B cell (primary cell): ENCODE data around the gene CERK. TPM values are rescaled to one million over a fixed set of nuclear protein-coding genes. Genes with fewer than 3 reads are reported as not detected.

Experiments
- ATAC-seq: fragments of 200-7000 bp; cut with Tn5 transposase; one replicate; pipeline ENCODE4 v1.10.0; 2021; ENCODE audit warnings: low read depth, mild to moderate bottlenecking, moderate number of reproducible peaks, moderate library complexity
- CTCF ChIA-PET: fragments of 350-600 bp; sonication (Branson Sonifier 250); formaldehyde crosslinking; loops from one replicate; lab custom pipeline; 2021; ENCODE audit warnings: antibody characterized with exemption, inconsistent platforms; lab: Charles Lee
- POLR2A ChIA-PET: fragments of 350-600 bp; sonication (Branson Sonifier 250); formaldehyde crosslinking; loops from one replicate; lab custom pipeline; 2021; ENCODE audit warnings: antibody characterized with exemption; lab: Charles Lee
- DNase-seq: peaks from one replicate; pipeline ENCODE4 v3.0.0; 2013
- H2AFZ ChIP-seq: 2 replicates; pipeline ENCODE4 v1.6.1; 2012; ENCODE audit warnings: mild to moderate bottlenecking, low read depth, low read length; ENCODE audit not compliant: insufficient read depth, poor library complexity, severe bottlenecking
- H3K27ac ChIP-seq, 2 donors: 1 replicate in 1 of 2; 2 replicates in 1 of 2; pipeline ENCODE4 v1.5.1; 2012 to 2013; ENCODE audit warnings: low read length in 2 of 2, mild to moderate bottlenecking in 2 of 2, moderate library complexity in 1 of 2
- H3K27me3 ChIP-seq, 4 experiments: fragments of 200-600 bp in 1 of 4; sonication (generic) in 1 of 4; replicated peaks in 1 of 4; 1 replicate in 2 of 4; 2 replicates in 2 of 4; pipeline versions ENCODE4 v1.6.1 to v1.7.0; 2013 to 2016; ENCODE audit warnings: low read length in 3 of 4, mild to moderate bottlenecking in 2 of 4, mixed read lengths in 1 of 4, moderate library complexity in 1 of 4; ENCODE audit not compliant: insufficient read depth in 4 of 4, control insufficient read depth in 3 of 4; ENCODE audit errors: control extremely low read depth in 1 of 4
- H3K36me3 ChIP-seq, 2 experiments: replicated peaks in 1 of 2; 1 replicate in 1 of 2; 2 replicates in 1 of 2; pipeline versions ENCODE4 v1.6.1 to v1.7.1; 2013; ENCODE audit warnings: low read length in 1 of 2; ENCODE audit not compliant: insufficient read depth in 2 of 2, control insufficient read depth in 1 of 2; ENCODE audit errors: control extremely low read depth in 1 of 2, extremely low read depth in 1 of 2
- H3K4me1 ChIP-seq, 2 donors: fragments of 200-600 bp in 1 of 2; sonication (generic) in 1 of 2; 1 replicate in 1 of 2; 2 replicates in 1 of 2; pipeline versions ENCODE4 v1.5.1 to v1.6.1; 2013 to 2017; ENCODE audit warnings: low read length in 2 of 2; ENCODE audit not compliant: control insufficient read depth in 2 of 2, insufficient read depth in 2 of 2
- H3K4me2 ChIP-seq: replicated peaks from 2 replicates; pipeline ENCODE3; 2012; ENCODE audit warnings: mild to moderate bottlenecking, low read depth, low read length; ENCODE audit not compliant: poor library complexity, severe bottlenecking
- H3K4me3 ChIP-seq, 5 experiments: fragments of 200-600 bp in 1 of 5; sonication (generic) in 1 of 5; 1 replicate in 3 of 5; 2 replicates in 2 of 5; pipeline versions ENCODE4 v1.5.1 to v1.7.0; 2011 to 2016; ENCODE audit warnings: low read length in 4 of 5, mild to moderate bottlenecking in 4 of 5, low read depth in 2 of 5, control low read depth in 1 of 5, moderate library complexity in 1 of 5; ENCODE audit not compliant: insufficient read depth in 1 of 5; ENCODE audit errors: control extremely low read depth in 1 of 5, extremely low read depth in 1 of 5
- H3K79me2 ChIP-seq: fragments of 200-600 bp; sonication (generic); one replicate; pipeline ENCODE4 v1.6.0; 2016; ENCODE audit warnings: low read length; ENCODE audit not compliant: control insufficient read depth, insufficient read depth
- H3K9ac ChIP-seq: fragments of 200-600 bp; sonication (generic); 2 replicates; pipeline ENCODE4 v1.6.1; 2017; ENCODE audit warnings: mild to moderate bottlenecking, low read length, moderate library complexity
- H3K9me3 ChIP-seq, 3 donors: one replicate each; pipeline versions ENCODE4 v1.6.1 to v1.7.1; 2013; ENCODE audit warnings: low read length in 2 of 3; ENCODE audit not compliant: control insufficient read depth in 2 of 3, insufficient read depth in 1 of 3; ENCODE audit errors: control extremely low read depth in 1 of 3
- H4K20me1 ChIP-seq: 2 replicates; pipeline ENCODE4 v1.6.0; 2012; ENCODE audit warnings: mild to moderate bottlenecking, low read length; ENCODE audit not compliant: insufficient read depth, control insufficient read depth, poor library complexity, severe bottlenecking
- H3K27ac Mint-ChIP-seq: one replicate; pipeline ENCODE4 v1.8.0; 2021; ENCODE audit warnings: mixed read lengths
- H3K27me3 Mint-ChIP-seq: one replicate; pipeline ENCODE4 v1.8.0; 2021; ENCODE audit warnings: mixed read lengths
- H3K4me1 Mint-ChIP-seq: one replicate; pipeline ENCODE4 v1.8.0; 2021; ENCODE audit warnings: mixed read lengths
- H3K4me3 Mint-ChIP-seq: one replicate; pipeline ENCODE4 v1.8.0; 2021; ENCODE audit warnings: mixed read lengths
- H3K9me3 Mint-ChIP-seq: one replicate; pipeline ENCODE4 v1.8.0; 2022; ENCODE audit warnings: mixed read lengths; ENCODE audit not compliant: insufficient read depth
- CTCF ChIP-seq: fragments of 200-600 bp; IDR thresholded peaks from one replicate; pipeline ENCODE4 v1.8.0; 2022; ENCODE audit warnings: antibody characterized with exemption, mild to moderate bottlenecking
- EZH2 ChIP-seq: IDR thresholded peaks from 2 replicates; pipeline ENCODE4 v1.6.1; 2012; ENCODE audit warnings: borderline replicate concordance, low read depth, mild to moderate bottlenecking, moderate library complexity, low read length; ENCODE audit not compliant: insufficient read depth, poor library complexity, severe bottlenecking
- WGBS: methylation state at CpG from one replicate; pipeline ENCODE4 v1.1.5; 2013; ENCODE audit warnings: missing lambda C conversion rate; ENCODE audit not compliant: insufficient coverage; 5-methylcytosine and 5-hydroxymethylcytosine counted together
- intact Hi-C: fragments of 100-400 bp; cut with micrococcal nuclease; formaldehyde crosslinking; loops from one replicate; pipeline ENCODE4 v1.10.0; 2022
- polyA plus RNA-seq: library from polyadenylated mRNA; depleted of rRNA; stranded (reverse); fragments of >200 nt; gene quantifications from 2 replicates; pipeline ENCODE4 v1.2.3, GENCODE V29; 2012
- total RNA-seq, 2 donors: library from RNA; stranded (reverse); fragments of 120-200 nt in 1 of 2; gene quantifications; 1 replicate in 1 of 2; 2 replicates in 1 of 2; pipeline versions ENCODE4 v1.2.3 to v1.2.4, GENCODE V29; 2013 to 2022

Gene CERK
- total and polyA plus RNA-seq, 2 donors (not counting 1 experiment from before 2014, with no cell fraction given), result 23.2 to 48.3 TPM

- Mint-ChIP-seq H3K4me3 (no peak overlapping the region), H3K4me1 (no peaks in the 10 kb centered on the region), H3K9me3 (no peaks in the 10 kb centered on the region), H3K27me3 (no peaks in the 10 kb centered on the region), H3K27ac (no peak overlapping the region)
- DNase-seq (no peak), ATAC-seq (no peak)
- Histone ChIP-seq H3K4me1 (no peaks in the 10 kb centered on the region), H3K27me3 (no peaks in the 10 kb centered on the region), H3K9me3 (no peaks in the 10 kb centered on the region), H3K79me2 (peaks cover 26% of the 10 kb centered on the region), H2AFZ (no peak overlapping the region), H3K27ac (no peak overlapping the region), H3K36me3 (peaks cover 6 to 91% of the 10 kb centered on the region in 2 experiments), H3K4me2 (no peak overlapping the region), H3K9ac (no peak overlapping the region), H3K4me3 (no peak overlapping the region), H4K20me1 (peaks cover 59% of the 10 kb centered on the region)
- CTCF ChIA-PET, result no interaction called here
- intact Hi-C loops, result no loop called here
- TF ChIP-seq CTCF (no peak), EZH2 (no peak)
- 100% methylated on average over 6 of the region's 13 CpGs for WGBS
- POLR2A ChIA-PET, result no interaction called here
Measured at GRCh38 chr22:46707305-46707704, 30.7 kb downstream of the CERK start.

- Mint-ChIP-seq H3K4me1 (no peaks in the 10 kb centered on the region), H3K27me3 (no peaks in the 10 kb centered on the region), H3K4me3 (no peak overlapping the region), H3K27ac (no peak overlapping the region), H3K9me3 (no peaks in the 10 kb centered on the region)
- no peaks in the 10 kb centered on the region for H3K27me3 ChIP-seq
- H3K4me2 ChIP-seq, result no peak overlapping the region
- no peak overlapping the region for H2AFZ ChIP-seq
- WGBS, result 97% methylated on average over 4 of the region's 12 CpGs
- H3K36me3 ChIP-seq, result peaks cover 1 to 82% of the 10 kb centered on the region in 2 experiments
- H3K27ac ChIP-seq, result no peak overlapping the region
- POLR2A ChIA-PET, result no interaction called here
- H3K9ac ChIP-seq, result no peak overlapping the region
- TF ChIP-seq EZH2 (no peak), CTCF (no peak)
- DNase-seq (no peak), ATAC-seq (no peak)
- no peaks in the 10 kb centered on the region for H3K4me1 ChIP-seq
- peaks cover 55% of the 10 kb centered on the region for H4K20me1 ChIP-seq
- H3K4me3 ChIP-seq, result no peak overlapping the region
- CTCF ChIA-PET, result no interaction called here
- peaks cover 26% of the 10 kb centered on the region for H3K79me2 ChIP-seq
- H3K9me3 ChIP-seq, result no peaks in the 10 kb centered on the region
- intact Hi-C loops, result no loop called here
Measured at GRCh38 chr22:46706060-46706459, 32.0 kb downstream of the CERK start.
